Measurements from ENCODE around the gene CSNK1A1.

DNA sequence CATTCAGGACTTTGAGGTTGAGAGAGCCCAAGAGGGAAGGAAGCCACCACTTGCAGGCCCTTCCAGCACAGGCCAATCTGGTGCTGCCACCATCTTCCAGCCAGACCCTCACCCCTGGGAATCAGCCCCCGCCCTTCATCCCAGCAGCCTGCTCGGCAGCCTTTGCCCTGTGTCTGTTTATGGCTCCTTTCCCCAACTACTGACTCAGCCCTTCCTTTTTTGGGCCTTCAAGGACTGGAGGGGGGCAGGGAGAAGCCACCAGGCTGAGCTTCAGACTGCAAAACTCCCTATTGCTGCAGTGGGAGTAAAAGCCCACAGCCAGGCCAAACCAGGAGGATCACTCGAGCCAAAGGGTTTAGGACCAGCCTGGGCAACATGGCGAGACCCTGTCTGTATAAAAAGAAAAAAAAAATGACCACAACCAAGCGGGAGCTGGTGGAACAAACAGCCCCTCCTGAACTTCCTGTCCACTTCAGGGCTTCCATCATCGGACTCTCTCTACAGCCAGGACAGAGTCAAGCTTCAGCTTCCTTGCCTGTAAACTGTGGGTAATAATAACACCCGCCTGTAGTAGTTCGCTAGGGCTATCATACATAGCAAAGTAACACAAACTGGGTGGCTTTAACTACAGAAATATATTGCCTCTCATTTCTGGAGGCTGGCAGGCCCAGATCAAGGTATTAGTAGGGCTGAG is 86.3 kb downstream of the CSNK1A1 start:
- no peak for TF ChIP-seq YY1 (IDR thresholded peaks at IDR 0.05)
- no peak for TF ChIP-seq FOXA1 (IDR thresholded peaks at IDR 0.05)
- TF ChIP-seq SP1 (IDR thresholded peaks at IDR 0.05), result no peak

Data from liver (tissue), 2 donors.